Thyroid gland (tissue), 4 donors: ENCODE measurements around the gene C1orf56.

ENCODE experiments used
- POLR2A ChIP-seq, 2 donors: fragments of 450-650 bp; IDR thresholded peaks; one replicate each; pipeline ENCODE4 v1.6.1; 2017; ENCODE audit warnings: antibody characterized with exemption in 2 of 2, mild to moderate bottlenecking in 2 of 2, moderate library complexity in 1 of 2
- TF ChIP-seq, protein P1 (sequence below), 6 experiments: fragments of 200-600 bp in 3 of 6; fragments of 450-650 bp in 3 of 6; sonication (generic) in 3 of 6; IDR thresholded peaks; one replicate each; pipeline ENCODE4 v1.5.1; 2016 to 2019; ENCODE audit warnings: antibody characterized with exemption in 6 of 6, mild to moderate bottlenecking in 2 of 6, inconsistent platforms in 1 of 6, moderate library complexity in 1 of 6

DNA sequence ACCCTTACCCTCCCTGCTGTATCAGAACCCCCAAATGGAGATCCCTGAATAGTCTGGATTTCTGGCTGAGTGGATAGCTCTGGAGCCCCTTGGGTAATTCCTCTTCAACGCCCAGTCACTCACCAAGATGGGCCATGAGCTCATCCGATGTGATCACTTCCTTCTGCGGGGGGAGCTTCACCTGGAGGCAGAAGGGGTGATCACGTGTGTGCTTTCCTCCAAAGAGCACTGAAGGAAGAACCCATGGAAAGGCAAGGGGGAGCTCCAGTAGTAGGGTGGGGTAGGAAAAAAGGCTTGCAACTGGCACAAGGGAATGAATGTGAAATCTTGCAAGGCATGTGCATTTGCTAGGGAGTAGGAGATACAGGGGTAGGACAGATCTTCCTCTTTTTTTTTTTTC lies 45.9 kb upstream of the C1orf56 start:
- TF ChIP-seq, protein P1, sequence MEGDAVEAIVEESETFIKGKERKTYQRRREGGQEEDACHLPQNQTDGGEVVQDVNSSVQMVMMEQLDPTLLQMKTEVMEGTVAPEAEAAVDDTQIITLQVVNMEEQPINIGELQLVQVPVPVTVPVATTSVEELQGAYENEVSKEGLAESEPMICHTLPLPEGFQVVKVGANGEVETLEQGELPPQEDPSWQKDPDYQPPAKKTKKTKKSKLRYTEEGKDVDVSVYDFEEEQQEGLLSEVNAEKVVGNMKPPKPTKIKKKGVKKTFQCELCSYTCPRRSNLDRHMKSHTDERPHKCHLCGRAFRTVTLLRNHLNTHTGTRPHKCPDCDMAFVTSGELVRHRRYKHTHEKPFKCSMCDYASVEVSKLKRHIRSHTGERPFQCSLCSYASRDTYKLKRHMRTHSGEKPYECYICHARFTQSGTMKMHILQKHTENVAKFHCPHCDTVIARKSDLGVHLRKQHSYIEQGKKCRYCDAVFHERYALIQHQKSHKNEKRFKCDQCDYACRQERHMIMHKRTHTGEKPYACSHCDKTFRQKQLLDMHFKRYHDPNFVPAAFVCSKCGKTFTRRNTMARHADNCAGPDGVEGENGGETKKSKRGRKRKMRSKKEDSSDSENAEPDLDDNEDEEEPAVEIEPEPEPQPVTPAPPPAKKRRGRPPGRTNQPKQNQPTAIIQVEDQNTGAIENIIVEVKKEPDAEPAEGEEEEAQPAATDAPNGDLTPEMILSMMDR (IDR thresholded peaks at IDR 0.05): no peak
- no peak for TF ChIP-seq POLR2A (IDR thresholded peaks at IDR 0.05)
